ENCODE measurements around the gene SEZ6.

DNA sequence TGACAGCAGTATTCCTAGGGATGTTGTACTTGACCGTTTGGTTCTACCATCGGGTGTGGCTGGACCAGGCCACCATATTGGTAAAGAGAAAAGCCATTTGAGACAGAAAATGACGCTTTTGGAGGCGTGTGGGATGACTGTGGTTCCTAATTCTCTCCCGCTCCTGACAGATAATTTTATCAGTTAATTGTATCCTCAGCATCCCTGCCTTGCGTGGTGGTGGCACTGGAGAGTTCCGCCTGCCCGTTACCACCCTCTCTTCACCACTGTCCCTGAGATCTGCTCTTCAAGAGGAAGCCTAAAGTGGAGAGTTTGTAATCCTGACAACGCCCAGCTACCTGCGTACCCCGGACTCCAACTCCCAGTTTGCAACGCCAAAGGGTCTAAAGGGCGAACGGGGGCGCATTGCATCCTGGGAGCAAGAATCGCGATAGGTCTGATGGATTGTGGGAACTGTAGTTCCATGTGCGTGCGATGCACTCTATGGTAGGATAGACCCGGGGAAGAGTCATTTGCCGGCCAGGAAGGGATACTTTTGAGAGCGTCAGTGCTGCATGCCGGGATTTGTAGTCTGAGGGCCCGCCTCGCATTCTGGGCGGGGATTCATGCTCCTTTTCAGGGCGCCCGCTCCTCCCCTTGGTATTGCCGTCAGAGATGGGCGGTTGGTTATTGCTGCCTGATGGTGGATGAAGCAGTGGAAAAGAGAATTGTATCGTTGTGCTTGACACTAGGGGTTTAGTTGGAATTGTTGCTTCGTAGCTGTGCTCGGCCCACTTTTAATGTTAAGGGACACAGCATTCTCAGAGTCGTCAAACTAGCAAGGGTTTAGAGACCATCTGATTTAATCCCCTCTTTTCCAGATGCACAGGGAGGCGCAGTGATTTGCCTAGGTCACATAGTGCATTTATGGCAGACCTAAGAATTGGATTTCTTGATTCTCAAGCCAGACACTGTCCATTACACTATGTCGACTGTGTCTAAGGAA lies 53.5 kb downstream of the SEZ6 start:
- TF ChIP-seq, protein P1, sequence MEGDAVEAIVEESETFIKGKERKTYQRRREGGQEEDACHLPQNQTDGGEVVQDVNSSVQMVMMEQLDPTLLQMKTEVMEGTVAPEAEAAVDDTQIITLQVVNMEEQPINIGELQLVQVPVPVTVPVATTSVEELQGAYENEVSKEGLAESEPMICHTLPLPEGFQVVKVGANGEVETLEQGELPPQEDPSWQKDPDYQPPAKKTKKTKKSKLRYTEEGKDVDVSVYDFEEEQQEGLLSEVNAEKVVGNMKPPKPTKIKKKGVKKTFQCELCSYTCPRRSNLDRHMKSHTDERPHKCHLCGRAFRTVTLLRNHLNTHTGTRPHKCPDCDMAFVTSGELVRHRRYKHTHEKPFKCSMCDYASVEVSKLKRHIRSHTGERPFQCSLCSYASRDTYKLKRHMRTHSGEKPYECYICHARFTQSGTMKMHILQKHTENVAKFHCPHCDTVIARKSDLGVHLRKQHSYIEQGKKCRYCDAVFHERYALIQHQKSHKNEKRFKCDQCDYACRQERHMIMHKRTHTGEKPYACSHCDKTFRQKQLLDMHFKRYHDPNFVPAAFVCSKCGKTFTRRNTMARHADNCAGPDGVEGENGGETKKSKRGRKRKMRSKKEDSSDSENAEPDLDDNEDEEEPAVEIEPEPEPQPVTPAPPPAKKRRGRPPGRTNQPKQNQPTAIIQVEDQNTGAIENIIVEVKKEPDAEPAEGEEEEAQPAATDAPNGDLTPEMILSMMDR (IDR thresholded peaks at IDR 0.05): no peak
- TF ChIP-seq EZH2 (IDR thresholded peaks at IDR 0.05; ENCODE audit: borderline replicate concordance, insufficient read depth, low read depth, low read length, poor library complexity, severe bottlenecking): no peak
